Measurements from ENCODE around the gene CRAMP1. TPM values are rescaled to one million over a fixed set of nuclear protein-coding genes. Genes with fewer than 3 reads are reported as not detected.

Gene CRAMP1
- total RNA-seq, 4 donors from 2014 or later, result 7.6 to 11.7 (median 9.8) TPM

DNA sequence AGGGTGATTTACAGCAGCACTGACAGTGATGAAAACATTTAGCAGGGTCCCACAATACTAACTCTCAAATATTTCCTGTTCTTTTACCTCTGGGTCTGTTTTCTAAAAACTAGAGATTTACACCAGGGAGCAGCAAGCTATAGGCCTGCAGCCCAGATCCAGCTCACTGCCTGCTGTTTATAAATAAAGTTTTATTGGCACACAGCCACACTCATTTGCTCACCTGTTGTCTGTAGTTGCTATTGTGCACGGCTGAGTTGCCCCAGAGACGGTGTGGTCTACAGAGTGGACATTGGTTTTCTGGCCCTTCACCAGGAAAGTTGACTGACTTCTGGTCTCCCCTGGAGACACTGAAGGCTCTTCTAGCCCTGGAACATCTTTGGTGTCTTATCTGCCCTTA, 49.7 kb downstream of the CRAMP1 start:
- no peak for ATAC-seq (ENCODE audit: low FRiP score)
- no peak for DNase-seq (ENCODE audit: low spot score)
- TF ChIP-seq, protein P1, sequence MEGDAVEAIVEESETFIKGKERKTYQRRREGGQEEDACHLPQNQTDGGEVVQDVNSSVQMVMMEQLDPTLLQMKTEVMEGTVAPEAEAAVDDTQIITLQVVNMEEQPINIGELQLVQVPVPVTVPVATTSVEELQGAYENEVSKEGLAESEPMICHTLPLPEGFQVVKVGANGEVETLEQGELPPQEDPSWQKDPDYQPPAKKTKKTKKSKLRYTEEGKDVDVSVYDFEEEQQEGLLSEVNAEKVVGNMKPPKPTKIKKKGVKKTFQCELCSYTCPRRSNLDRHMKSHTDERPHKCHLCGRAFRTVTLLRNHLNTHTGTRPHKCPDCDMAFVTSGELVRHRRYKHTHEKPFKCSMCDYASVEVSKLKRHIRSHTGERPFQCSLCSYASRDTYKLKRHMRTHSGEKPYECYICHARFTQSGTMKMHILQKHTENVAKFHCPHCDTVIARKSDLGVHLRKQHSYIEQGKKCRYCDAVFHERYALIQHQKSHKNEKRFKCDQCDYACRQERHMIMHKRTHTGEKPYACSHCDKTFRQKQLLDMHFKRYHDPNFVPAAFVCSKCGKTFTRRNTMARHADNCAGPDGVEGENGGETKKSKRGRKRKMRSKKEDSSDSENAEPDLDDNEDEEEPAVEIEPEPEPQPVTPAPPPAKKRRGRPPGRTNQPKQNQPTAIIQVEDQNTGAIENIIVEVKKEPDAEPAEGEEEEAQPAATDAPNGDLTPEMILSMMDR (IDR thresholded peaks at IDR 0.05), result no peak

DNA sequence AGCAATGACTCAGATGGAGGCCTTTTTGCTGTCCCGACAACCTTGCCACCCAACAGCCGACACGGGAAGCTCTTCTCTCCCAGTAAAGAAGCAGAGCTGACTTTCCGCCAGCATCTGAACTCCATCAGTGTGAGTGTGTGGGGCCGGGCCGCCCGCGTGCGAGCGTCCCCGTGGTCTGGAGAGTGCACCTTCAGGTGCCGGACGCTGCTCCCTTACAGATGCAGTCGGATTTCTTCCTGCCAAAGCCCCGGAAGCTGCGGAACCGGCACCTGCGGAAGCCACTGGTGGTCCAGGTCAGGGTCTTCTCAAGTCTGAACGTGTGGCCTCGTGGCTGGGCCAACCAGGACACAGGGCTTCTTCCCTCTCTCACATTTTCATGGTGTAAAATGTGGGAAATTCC, 50.4 kb downstream of the CRAMP1 start:
- no peak for DNase-seq (ENCODE audit: low spot score)
- TF ChIP-seq, protein P1 (IDR thresholded peaks at IDR 0.05), result no peak
- no peak for ATAC-seq (ENCODE audit: low FRiP score)

DNA sequence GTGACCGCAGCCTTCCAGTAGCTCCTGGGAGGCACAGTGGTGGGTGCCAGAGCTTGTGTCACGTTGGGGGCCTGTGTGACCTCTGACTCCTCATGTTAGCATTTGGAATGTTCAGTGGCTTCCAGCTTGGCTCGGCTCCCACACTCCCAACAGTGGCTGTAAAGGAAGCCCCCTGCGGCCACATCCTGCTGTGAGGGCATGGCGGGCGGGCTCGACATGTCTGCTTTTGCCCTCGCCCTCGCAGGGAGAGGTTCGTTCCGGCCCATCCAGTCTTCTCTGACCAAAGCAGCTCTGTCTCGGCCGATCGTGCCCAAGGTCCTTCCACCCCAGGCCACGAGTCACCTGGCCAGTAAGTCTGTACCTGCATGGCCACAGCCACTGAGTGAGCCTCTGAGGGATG, 53.7 kb downstream of the CRAMP1 start:
- DNase-seq (ENCODE audit: low spot score), result no peak
- TF ChIP-seq, protein P1 (IDR thresholded peaks at IDR 0.05), result no peak
- no peak for ATAC-seq (ENCODE audit: low FRiP score)

DNA sequence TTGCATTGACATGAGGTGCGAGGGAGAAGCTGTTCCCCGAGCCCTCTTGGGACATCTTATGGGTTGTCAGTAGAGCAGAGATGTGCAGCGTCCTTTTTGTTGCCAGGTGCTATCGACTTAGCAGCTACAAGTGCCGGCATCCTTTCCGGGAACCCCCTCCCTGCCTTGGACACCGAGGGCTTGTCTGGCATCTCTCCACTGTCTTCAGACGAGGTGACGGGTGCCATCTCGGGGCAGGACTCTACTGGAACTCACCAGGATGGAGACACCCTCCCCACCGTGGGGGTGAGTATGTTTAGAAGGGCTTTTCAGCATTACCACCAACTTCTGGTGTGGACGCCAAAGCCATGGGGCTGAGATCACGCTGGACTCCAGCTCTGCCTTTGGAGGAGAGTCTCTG, 54.2 kb downstream of the CRAMP1 start:
- no peak for ATAC-seq (ENCODE audit: low FRiP score)
- TF ChIP-seq, protein P1 (IDR thresholded peaks at IDR 0.05), result no peak
- no peak for DNase-seq (ENCODE audit: low spot score)

DNA sequence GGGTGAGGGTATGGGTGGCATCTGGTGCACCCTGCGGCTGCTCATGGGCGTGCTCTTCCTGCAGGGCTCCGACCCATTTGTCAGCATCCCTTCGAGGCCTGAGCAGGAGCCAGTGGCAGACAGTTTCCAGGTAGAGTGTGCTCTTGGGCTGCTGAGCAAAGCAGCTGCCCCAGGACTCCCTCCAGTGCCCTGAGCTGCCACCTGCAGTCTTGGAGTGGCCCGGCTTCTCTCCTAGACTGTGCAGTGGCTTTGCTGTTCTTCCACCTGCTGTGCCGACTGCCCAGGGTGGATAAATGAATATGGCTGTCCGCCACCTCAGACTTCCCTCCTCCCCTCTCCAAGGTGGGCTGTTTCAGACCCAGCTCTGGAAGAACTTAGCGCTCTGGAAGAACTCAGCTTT, 55.1 kb downstream of the CRAMP1 start:
- DNase-seq (ENCODE audit: low spot score), result no peak
- TF ChIP-seq, protein P1 (IDR thresholded peaks at IDR 0.05), result no peak
- no peak for ATAC-seq (ENCODE audit: low FRiP score)

DNA sequence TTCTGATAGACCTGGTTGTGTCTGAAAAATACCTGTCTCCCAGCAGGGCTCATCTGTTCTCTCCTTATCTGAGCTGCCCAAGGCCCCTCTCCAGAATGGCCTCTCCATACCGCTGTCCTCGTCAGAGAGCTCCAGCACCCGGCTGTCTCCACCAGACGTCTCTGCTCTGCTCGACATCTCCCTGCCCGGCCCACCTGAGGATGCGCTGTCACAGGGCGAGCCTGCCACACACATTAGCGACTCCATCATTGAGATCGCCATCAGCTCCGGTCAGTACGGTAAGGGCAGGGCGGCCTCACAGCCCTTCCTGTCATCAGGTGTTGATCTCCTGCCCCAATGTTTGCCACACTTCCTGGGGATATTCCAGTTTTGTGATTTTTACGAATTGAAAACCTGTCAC, 55.8 kb downstream of the CRAMP1 start:
- ATAC-seq (ENCODE audit: low FRiP score) (no peak), DNase-seq (ENCODE audit: low spot score) (no peak)
- TF ChIP-seq, protein P1 (IDR thresholded peaks at IDR 0.05), result no peak

DNA sequence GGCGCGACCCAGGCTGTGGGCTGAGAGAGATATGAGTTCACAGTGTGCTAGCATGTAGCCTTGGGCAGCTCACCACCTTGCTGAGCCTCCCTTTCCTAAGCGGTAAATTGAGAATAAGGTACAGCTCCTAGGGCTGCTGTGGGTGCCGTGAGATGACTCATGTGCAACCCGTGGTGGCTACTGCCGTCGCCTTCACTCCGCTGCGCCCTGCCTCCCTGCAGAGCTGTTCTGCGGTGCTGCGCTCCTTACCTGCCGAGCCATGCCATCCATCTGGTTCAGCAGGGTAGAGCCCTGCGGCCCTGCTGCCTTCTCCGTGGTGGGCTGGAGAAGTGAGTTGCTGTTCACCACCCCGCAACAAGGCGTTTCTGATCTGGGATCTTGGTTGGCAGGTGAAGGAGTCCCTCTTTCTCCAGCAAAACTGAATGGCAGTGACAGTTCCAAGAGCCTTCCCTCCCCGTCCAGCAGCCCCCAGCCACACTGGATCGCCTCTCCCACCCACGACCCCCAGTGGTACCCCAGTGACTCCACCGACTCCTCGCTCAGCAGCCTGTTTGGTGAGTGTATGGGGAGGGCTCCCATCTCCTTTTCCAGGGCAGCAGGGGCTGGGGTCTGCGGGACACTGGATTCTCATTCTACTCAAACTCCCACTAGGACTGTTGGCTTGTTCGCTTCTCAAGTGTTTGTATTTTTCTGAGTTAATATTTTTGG, 56.6 kb downstream of the CRAMP1 start:
- no peak for ATAC-seq (ENCODE audit: low FRiP score)
- no peak for DNase-seq (ENCODE audit: low spot score)
- TF ChIP-seq, protein P1 (IDR thresholded peaks at IDR 0.05), result no peak

All from omental fat pad (tissue), 4 donors.